HG03378 (cell line): ENCODE data around the gene MYO9B.
"Not testable (repeated sequence)": the region's sequence is repeated elsewhere in the genome, so short reads cannot be mapped to it uniquely, and the experiment has no call there.

Experiments used
- ATAC-seq: cut with Tn5 transposase; IDR thresholded peaks from one replicate; pipeline ENCODE4 v1.9.1; 2021; ENCODE audit warnings: mild to moderate bottlenecking, moderate library complexity; ENCODE audit not compliant: unreplicated experiment

Gene MYO9B

DNA sequence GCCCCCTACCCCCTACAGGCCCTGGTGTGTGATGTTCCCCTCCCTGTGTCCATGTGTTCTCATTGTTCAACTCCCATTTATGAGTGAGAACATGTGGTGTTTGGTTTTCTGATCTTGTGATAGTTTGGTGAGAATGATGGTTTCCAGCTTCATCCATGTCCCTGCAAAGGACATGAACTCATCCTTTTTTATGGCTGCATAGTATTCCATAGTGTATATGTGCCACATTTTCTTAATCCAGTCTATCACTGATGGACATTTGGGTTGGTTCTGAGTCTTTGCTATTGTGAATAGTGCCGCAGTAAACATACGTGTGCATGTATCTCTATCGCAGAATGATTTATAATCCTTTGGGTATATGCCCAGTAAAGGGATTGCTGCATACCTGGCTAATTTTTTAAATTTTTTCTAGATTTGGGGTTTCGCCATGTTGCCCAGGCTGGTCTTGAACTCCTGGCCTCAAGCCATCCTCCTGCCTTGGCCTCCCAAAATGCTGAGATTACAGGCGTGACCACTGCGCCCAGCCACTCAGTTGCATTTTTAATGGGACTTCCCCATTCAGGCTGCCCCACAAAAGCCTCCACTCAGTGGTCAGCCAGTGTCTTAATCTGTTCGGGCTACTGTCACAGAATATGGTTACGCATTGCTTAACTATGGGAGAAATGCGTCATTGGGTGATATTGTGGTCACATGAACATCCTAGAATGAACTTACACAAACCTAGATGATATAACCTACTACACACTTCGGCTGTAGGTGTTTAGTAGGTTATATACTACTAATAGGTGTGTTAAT lies 62.7 kb downstream of the MYO9B start:
- ATAC-seq = not testable (repeated sequence)

DNA sequence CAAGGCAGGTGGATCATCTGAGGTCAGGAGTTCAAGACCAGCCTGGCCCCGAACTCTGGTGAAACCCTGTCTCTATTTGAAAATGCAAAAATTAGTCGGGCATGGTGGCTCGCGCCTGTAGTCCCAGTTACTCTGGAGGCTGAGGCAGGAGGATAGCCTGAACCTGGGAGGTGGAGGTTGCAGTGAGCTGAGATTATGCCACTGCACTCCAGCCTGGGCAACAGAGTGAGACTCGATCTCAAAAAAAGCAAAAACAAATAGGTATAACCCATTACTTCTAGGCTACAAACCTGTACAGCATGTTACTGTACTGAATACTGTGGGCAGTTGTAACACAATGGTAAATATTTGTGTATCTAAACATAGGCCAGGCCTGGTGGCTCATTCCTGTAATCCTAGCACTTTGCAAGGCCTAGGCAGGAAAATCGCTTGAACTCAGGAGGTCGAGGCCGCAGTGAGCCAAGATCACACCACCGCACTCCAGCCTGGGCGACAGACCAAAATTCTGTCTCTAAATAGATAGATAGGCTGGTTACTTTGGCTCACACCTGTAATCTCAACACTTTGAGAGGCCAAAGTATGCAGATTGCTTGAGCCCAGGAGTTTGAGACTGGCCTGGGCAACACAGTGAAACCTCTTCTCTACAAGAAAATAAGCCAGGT lies 63.5 kb downstream of the MYO9B start:
- no peak for ATAC-seq

DNA sequence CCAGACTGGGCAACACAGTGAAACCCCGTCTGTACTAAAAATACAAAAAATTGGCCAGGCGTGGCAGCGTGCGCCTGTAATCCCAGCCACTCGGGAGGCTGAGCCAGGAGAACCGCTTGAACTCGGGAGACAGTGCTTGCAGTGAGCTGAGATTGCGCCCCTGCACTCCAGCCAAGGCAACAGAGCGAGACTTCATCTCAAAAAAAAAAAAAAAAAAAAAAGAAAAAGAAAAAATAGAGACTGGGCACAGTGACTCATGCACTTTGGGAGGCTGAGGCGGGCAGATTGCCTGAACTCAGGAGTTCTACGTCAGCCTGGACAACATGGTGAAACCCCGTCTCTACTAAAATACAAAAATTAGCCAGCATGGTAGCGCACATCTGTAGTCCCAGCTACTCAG lies 69.2 kb downstream of the MYO9B start:
- ATAC-seq = not testable (repeated sequence)

DNA sequence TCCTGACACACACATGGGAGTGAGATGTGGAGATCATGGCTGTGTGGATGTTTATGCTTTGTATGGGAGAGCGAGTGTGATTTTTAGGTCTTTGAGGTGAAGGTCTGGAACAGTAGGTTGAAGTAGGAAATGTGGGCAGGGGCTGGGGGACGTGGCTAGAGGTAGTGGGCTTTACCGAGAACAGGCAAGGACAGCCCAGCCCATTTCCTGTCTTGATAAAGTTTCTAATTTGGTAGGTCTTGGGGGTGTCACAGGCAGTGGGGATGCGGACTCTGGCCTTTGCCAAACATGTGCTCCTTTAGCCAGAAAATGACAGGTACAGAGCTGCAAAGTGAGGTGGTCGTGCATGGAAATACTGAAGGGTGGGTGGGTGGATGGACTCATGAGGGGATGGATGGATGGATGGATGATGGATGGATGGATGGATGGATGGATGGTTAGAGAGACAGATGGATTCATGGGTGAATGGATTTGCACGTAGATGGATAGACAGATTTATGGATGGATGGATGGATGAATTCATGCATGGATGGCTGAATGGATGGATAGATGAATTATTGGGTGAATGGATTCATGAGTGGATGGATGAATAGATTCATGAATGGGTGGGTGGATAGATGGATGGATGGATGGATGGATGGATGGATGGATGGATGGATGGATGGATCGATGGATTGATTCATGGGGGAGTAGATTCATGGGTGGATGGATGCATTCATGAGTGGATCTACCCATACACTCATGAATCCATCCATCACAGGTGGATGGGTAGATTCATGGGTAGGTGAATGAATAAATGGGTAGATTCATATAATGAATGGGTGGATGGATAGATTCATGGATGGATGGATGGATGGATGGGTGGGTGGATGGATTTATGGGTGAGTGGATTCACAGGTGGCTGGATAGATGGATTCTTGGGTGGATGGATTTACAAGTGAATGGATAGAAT lies 70.2 kb downstream of the MYO9B start:
- no peak for ATAC-seq

DNA sequence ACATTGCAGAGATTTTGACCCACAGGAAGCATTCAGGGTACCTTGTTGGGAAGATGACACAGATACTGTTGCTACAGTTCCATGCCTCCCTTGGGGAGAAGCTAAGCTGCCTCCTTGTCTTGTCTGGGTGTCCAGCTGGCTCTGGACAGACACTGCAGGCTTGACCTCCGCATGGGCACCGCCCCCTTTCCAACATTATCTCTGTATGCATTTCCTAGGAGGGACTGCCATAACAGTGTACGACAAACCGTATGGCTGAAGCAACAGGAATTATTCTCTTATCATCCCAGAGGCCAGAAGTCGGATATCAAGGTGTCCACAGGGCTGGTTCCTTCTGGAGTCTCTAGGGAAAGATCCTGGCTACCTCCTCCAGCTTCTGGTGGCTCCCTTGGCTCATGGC lies 72.6 kb downstream of the MYO9B start:
- no peak for ATAC-seq

DNA sequence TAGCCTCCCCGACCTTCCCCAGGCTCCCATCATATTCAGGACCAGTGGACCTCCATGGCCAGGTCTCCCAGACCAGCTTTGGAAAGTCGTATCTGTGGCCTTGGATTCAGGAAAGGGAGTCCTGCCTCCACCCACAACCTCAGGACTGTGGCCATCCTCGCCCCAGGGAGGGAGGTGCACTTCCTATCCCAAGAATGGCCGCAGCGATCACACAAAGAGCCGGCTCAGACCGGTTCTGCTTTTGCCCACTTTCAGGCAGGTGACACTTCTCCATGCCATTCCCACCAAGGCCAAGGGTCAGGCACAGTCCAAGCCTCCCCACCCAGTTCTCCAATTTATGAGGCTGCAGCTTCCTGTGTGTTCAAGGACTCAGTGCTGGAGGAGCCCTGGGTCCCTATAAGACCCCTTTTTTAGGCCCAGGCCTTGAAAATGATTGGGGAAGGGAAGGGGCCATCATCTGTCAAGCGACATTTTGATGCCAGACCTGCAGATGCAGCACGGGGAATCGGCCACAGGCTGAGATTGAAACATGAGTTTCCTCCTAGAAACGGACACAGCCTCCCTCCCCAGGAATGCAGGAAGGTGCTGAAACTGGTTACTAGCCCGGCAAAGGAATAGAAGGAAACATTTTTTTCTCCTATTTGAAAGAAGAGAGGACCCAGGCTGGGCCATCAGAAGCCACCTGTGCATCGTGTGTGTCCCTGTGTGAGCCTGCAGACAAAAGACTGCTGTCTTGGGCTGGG lies 74.0 kb downstream of the MYO9B start:
- ATAC-seq = no peak

DNA sequence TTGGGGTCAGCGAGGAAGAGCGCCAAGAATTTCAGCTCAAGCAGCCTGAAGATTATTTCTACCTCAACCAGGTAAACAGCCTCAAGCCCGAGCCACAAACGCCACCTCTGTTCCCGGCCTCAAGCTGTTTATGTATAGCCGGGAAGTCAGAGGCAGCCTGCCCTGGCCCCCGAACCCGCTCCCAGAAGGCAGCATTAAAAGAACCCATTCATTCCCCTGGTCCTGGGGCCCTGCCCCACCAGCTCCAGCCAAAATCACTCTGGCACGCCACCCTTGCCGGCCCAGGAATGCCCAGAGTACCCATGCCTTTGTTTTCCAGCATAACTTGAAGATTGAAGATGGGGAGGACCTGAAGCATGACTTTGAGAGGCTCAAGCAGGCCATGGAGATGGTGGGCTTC lies 78.4 kb downstream of the MYO9B start:
- no peak for ATAC-seq

DNA sequence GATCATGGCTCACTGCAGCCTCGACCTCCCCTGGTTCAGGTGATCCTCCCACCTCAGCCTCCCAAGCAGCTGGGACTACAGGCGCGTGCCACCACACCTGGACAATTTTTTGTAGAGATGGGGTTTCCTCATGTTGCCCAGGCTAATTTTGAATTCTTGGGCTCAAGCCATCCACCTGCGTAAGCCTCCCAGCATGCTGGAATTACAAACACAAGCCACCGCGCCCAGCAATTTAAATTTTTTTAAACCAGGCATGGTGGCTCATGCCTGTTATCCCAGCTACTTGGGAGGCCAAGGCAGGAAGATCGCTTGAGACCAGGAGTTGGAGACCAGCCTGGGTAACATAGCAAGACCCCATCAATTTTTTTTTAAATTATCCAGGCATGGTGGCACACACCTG lies 79.7 kb downstream of the MYO9B start:
- no peak for ATAC-seq

DNA sequence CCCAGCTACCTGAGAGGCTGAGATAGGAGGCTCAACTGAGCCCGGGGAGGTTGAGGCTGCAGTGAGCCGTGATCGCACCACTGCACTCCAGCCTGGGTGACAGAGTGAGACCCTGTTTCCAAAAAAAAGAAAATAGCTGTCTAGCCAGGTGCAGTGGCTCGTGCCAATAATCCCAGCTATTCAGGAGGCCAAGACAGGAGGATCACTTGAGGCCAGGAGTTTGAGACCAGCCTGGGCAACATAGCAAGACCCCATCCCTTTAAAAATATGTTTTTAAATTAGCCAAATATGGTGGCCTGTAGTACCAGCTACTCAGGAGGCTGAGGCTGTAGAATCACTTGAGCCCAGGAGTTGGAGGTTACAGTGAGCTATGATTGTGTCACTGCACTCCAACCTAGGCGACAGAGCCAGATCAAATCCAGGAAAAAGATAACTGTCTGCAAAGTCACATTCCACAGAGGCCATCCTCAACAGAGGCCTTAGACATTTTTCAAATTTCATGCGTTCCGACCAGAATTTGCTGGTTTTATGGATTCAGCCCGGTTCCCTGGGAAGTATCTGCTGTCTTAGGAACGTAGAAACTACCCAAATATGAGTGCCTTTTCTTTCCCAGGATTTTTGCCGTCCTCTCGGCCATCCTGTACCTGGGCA lies 80.8 kb downstream of the MYO9B start:
- no peak for ATAC-seq

DNA sequence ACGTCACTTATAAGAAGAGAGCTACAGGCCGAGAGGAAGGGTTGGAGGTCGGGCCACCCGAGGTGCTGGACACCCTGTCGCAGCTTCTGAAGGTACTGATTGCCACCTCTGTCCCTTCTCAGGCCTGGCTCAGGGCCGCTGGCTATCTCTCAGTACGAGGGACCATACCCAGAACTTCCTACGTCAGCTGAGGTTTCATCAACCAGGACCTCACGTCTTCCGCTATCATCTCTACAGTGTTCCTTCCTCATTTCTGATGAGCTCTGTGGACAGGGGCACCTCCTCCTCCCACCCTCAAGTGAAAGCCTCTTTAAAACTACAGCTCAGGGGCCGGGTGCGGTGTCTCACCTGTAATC lies 81.3 kb downstream of the MYO9B start:
- ATAC-seq = no peak

DNA sequence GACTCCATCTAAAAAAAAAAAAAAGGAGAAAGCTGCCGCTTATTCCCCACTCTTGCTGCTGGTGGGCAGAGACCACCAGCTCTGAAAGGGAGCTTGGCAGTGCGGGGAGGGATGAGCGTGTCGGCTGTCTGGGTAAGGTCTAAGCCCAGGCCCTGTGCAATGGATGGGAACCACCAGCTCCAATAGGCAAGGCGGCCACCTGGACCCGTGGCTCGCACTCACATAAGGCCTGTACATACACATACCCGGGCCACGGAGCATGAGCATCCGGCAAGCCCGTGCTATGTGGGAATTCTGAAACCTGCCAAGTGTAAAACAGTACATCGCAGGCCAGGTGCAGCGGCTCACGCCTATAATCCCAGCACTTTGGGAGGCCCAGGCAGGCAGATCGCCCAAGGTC lies 83.0 kb downstream of the MYO9B start:
- ATAC-seq = no peak

DNA sequence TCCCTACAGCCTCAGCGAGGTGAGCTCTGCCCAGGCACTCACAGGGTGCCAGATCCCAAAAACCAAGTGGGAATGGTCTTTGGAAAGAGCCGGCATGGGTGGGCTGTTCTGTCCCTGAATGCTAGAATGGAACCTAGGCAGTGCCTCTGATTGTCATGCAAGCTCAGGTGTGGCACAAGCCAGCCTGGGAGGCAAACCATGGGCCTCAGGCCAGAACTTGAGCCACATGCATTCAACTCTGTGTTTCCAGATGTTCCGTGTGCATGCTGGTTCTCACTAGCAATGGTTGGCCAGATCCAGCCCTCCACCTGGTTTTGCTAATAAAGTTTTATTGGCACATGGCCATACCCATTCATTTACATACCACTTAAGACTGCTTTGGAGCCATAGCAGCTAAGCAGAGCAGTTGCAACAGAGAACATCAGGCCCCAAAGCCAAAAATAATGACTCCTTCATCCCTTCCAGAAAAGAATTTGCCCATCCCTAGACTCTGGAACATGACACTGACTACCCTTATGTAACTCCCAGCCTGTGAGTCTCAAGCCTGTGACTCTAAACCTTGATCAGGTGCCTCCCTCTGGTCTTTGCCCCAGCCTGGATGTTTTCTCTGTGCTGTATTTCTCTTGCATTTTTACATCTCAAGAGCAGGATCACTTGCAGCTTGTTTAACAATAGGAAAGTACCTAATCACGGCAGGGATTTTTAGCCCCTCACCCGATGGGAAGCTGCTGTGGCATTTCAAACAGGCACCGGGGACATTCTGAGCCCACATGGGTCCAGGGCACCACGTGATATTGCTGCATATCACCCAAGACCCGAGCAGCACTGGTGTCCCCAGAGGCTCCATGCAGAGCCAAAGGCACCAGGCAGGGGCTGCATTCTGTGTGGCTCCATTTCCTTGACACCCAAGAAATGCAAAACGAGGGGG lies 84.2 kb downstream of the MYO9B start:
- ATAC-seq = no peak

DNA sequence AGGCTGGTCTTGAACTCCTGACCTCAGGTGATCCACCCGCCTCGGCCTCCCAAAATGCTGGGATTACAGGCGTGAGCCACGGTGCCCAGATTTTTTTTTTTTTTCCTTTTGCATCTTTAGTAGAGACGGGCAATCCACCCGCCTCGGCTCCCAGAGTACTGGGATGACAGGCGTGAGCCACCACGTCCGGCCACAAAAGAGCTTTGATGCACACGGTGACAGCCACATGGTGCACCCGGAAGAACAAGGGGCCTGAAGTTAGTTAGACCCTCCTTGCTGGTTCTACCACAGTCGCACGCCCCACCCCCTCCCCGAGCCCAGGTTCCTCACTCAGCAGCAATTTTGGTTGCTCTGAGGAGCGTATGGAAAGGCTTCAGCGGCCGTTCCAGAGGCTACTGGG lies 85.3 kb downstream of the MYO9B start:
- no peak for ATAC-seq

DNA sequence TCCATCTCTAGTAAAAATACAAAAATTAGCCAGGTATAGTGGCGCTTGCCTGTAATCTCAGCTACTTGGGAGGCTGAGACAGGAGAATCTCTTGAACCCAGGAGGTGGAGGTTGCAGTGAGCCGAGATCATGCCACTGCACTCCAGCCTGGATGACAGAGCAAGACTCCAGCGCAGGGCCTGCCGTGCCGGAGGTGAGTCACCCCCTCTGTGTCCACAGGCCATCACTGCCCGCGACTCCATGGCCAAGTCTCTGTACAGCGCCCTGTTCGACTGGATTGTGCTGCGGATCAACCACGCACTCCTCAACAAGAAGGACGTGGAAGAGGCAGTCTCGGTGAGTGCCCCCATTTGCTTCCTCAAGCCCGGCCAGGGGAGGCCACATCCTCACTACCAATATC lies 86.6 kb downstream of the MYO9B start:
- not testable (repeated sequence) for ATAC-seq

DNA sequence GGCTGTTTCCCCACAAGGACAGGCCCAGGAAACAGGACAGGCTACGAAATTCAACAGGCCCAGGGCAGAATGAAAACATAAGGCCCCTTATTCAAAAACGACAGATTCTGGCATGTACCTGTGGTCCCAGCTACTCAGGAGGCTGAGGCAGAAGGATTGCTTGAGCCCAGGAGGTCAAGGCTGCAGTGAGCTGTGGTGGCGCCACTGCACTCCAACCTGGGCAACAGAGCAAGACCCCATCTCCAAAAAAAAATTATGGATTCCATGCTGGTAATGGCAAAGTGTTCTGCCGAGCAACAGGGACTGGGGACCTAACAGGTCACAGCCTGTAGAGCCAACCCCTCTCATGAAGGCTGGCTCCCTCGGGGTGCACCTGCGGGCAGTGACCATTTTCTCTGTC lies 87.0 kb downstream of the MYO9B start:
- no peak for ATAC-seq

DNA sequence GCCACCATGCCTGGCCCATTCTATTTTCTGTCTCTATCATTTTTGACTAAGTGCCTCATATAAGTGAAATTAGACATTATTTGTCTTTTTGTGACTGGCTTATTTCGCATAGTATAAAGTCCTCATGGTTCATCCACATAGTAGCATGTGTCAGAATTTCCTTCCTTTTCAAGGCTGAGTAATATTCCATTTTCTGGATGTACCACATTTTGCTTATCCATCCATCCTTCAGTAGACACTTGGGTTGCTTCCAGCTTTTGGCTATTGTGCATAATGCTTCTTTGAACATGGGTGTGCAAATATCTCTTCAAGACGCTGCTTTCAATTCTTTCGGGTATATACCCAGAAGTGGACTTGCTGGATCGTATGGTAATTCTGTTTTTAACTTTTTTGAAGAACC lies 88.1 kb downstream of the MYO9B start:
- ATAC-seq = no peak

DNA sequence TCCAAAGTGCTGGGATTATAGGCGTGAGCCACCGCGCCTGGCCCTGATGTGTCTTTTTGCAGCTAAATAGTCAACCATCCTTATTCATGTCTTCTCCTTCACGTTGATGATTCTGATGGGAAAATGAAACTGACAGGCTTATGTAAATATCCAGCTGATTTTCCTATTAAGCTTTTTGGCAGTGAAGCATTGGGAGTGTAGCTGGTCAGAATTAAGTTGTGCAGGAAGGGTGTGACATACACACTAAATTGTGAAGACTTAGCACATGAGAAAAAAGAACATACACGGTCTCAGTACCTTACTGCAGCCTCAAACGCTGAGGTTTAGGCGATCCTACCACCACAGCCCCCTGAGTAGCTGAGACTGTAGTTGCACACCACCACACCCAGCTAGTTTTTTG lies 89.1 kb downstream of the MYO9B start:
- ATAC-seq = no peak

DNA sequence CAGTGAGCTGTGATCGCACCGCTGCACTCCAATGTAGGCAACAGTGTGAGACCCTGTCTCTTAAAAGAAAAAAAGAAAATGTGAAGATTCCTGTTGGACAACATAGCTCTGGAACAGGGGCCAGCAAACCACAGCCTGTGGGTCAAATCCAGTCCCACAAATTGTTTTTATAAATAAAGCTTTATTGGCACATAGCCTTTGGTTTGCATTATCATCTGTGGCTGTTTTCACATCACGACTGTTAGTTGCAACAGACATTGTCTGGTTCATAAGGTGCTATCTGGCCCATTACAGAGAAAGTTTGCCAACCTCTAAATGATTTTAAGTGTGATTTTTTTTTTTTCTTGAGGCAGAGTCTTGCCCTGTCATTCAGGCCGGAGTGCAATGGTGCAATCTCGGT lies 90.1 kb downstream of the MYO9B start:
- ATAC-seq = no peak

DNA sequence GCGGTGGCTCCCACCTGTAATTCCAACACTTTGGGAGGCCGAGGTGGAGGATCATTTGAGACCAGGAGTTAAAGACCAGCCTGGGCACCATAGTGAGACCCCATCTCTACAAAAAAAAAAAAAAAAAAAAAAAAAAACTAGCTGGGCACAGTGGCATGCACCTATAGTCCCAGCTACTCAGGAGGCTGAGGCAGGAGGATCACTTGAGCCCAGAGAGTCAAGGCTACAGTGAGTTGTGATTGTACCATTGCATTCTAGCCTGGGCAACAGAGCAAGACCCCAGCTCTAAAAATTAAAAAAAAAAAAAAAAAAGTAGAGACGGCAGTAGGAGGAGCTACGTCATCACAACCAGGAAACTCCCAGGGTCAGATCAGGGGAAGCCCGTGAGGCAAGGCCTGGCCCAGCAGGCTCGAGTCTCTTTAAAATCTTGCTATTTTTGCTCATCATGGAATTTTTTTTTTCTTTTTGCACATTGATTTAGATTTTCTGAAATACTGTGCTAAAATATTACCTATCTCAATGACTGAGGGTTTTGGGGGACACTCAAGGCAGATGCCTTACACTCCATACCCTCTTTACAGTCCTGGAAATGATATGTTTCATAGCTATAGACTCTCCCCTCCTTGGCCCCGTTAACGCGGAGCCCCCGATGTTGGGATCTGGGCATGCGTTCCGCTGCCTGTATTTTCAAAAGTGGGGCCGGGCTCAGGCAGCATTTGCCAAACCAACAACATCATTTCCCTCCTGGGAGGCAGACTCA lies 95.1 kb downstream of the MYO9B start:
- ATAC-seq = no peak
